GM18511 (cell line): ENCODE results near the gene KANTR.
A peak's percentile ranks its signal among the peaks of the same experiment; 100 is the strongest.

Experiments
- ATAC-seq: cut with Tn5 transposase; IDR thresholded peaks from one replicate; pipeline ENCODE4 v1.9.1; 2021; ENCODE audit warnings: mild to moderate bottlenecking, moderate library complexity; ENCODE audit not compliant: unreplicated experiment

KANTR gene

GRCh38 chrX:53080628-53081580, 13.0 kb upstream of the KANTR start:
- ATAC-seq: no peak

GRCh38 chrX:53081925-53082772, 11.8 kb upstream of the KANTR start, which contains the start of gene TSPYL2:
TSPYL2 (plus strand) TSS chrX:53082367; CDS start chrX:53082499, 132 bp downstream.
- peak; percentile 97 for ATAC-seq

- ATAC-seq: no peak
These were observed 10.9 kb upstream of the KANTR start for GRCh38 chrX:53082773-53083616.

- no peak for ATAC-seq
These were observed 9.8 kb upstream of the KANTR start for GRCh38 chrX:53084043-53084570.

GRCh38 chrX:53084863-53085262, 9.1 kb upstream of the KANTR start:
- no peak for ATAC-seq

- ATAC-seq: no peak
These were observed 8.2 kb upstream of the KANTR start for GRCh38 chrX:53085661-53086229.

GRCh38 chrX:53086464-53086863, 7.5 kb upstream of the KANTR start:
- ATAC-seq: no peak

- no peak for ATAC-seq
These were observed 6.5 kb upstream of the KANTR start for GRCh38 chrX:53087388-53087831.

GRCh38 chrX:53088136-53088974, 5.6 kb upstream of the KANTR start:
- ATAC-seq: no peak

GRCh38 chrX:53089224-53089842, 4.6 kb upstream of the KANTR start:
- ATAC-seq: no peak

- ATAC-seq: no peak
These were observed 4.0 kb upstream of the KANTR start for GRCh38 chrX:53089925-53090324.

GRCh38 chrX:53091354-53091753, 2.6 kb upstream of the KANTR start:
- ATAC-seq: no peak

- ATAC-seq: peak; percentile 56
These were observed 726 bp upstream of the KANTR start for GRCh38 chrX:53093177-53093655.

- no peak for ATAC-seq
These were observed 602 bp downstream of the KANTR start for GRCh38 chrX:53094582-53094905.

GRCh38 chrX:53095796-53096195, 1.9 kb downstream of the KANTR start:
- ATAC-seq: no peak

GRCh38 chrX:53114864-53115549, 21.1 kb downstream of the KANTR start:
- ATAC-seq: no peak

- ATAC-seq: no peak
These were observed 21.6 kb downstream of the KANTR start for GRCh38 chrX:53115550-53115874.

- ATAC-seq: no peak
These were observed 22.2 kb downstream of the KANTR start for GRCh38 chrX:53116101-53116500.
